Right ventricle myocardium superior (tissue), 1 donor: Measurements from ENCODE around the gene GRB2. TPM values are rescaled to one million over a fixed set of nuclear protein-coding genes. Genes with fewer than 3 reads are reported as not detected.
"Not testable (repeated sequence)": the region's sequence is repeated elsewhere in the genome, so short reads cannot be mapped to it uniquely, and the experiment has no call there.

Experiments used
- ATAC-seq: fragments of 200-7000 bp; cut with Tn5 transposase; one replicate; pipeline ENCODE4 v1.9.1; 2020; ENCODE audit warnings: mild to moderate bottlenecking; ENCODE audit not compliant: poor library complexity
- DNase-seq: peaks from one replicate; pipeline ENCODE4 v3.0.0-alpha.2; 2020
- intact Hi-C: fragments of 100-400 bp; cut with DNase I; formaldehyde crosslinking; loops from one replicate; pipeline ENCODE4 v1.11.2; 2022
- total RNA-seq: library from RNA; stranded (reverse); fragmentation: NEBNext Ultra II Directional; extraction: Animal tissue kit (Norgen Biotek cat#: 25700); gene quantifications from one replicate; pipeline ENCODE4 v1.2.1, GENCODE V29; 2021
- donor health status: DM: no; HTN: yes; CAD: no; lungs with severe emphysema.

GRB2 gene
- total RNA-seq, 1 donor from 2014 or later, result 53.1 TPM

GRCh38 chr17:75394332-75394918, 11.1 kb downstream of the GRB2 start:
- DNase-seq (no peak), ATAC-seq (no peak)
- intact Hi-C loops, result no loop called here

DNA sequence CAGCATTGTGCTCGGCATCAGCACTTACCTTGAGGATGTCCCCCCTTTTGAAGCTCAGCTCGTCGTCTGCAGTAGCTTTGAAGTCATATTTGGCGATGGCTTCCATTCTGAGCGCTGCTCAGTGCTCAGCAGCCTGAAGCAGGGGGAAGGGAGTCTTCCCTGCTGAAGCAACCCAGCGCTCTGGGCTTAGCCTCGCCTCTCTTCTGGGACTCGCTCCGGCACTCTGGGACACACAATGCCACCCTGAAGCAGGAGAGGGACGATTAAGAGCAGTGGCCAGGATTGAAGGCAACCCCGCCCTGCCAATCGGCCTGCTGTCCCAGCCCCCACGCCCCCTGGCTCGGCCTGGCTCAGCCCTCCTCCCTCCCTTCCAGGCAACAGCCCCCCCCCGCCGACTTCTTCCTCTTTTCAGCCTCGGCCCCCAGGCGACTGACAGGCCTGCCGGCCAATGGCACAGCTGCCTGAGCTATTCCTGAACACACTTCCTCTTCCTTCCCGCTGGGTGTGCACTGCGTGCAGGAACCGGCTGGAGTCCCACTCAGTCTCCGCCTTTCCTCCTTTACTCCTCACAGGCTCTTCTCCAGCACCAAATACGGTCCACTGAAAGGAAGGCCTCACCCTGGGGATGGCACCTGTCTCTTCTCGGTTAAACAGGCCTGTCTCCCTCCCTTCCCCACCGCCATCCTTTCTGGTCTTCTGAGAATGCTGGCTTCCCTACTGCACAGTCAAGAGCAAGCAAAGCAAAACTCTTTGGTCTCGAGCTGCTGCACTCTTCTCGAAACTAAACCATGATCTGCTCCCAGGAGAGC, 11.8 kb downstream of the GRB2 start:
- intact Hi-C loops, result no loop called here
- ATAC-seq (peak; percentile 100), DNase-seq (peak; percentile 100)

GRCh38 chr17:75392559-75392958, 12.9 kb downstream of the GRB2 start:
- no peak for ATAC-seq
- intact Hi-C loops, result no loop called here
- DNase-seq, result no peak

- intact Hi-C loops, result no loop called here
- ATAC-seq, result no peak
- DNase-seq, result no peak
Measured at GRCh38 chr17:75390982-75391381, 14.5 kb downstream of the GRB2 start.

DNA sequence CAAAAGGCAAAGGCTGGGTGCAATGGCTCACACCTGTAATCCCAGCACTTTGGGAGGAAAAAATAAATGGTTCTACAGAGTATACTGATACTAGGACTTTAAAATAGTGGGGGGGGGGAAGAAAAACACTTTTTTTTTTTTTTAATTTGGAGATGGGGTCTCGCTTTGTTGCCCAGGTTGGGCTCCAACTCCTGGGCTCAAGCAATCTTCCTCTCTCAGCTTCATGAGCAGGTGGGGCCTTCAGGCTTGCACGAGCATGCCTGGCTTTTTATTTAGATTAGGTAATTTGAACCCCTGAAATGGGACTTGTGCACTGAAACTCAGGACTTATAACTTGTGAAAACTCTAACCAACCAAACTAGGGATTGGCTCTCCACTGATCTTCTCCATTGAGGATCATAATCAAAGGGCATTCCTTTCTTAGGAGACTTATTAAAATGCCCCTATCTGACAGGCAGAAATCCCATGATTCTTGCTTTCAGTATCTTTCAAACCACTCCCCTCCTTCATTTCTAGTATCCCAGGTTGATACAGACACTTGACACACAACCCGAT, 16.9 kb downstream of the GRB2 start:
- DNase-seq (no peak), ATAC-seq (no peak)
- intact Hi-C loops, result no loop called here

DNA sequence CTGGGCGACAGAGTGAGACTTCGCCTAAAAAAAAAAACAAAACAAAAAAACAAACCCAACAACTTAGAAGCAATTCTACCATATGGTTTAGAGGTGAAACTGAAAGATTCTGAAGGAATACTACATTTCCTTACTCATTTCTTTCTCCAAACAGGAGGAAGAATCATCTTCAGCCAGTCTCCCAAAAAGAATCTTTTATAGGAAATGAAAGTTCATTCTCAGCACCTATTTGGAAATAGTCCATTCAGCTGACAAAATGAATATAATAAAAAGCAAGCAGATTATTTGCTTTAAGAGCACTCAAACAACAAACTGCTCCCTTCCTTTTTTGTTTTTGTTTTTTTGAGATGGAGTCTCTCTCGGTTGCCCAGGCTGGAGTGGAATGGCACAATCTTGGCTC, 17.7 kb downstream of the GRB2 start:
- DNase-seq, result no peak
- intact Hi-C loops, result no loop called here

GRCh38 chr17:75386430-75386829, 19.0 kb downstream of the GRB2 start:
- intact Hi-C loops, result no loop called here
- DNase-seq (no peak), ATAC-seq (no peak)

More for the DNA sequence above, 17.7 kb downstream of the GRB2 start:
- no peak for ATAC-seq

GRCh38 chr17:75384751-75385150, 20.7 kb downstream of the GRB2 start:
- ATAC-seq (no peak), DNase-seq (no peak)
- intact Hi-C loops, result no loop called here

DNA sequence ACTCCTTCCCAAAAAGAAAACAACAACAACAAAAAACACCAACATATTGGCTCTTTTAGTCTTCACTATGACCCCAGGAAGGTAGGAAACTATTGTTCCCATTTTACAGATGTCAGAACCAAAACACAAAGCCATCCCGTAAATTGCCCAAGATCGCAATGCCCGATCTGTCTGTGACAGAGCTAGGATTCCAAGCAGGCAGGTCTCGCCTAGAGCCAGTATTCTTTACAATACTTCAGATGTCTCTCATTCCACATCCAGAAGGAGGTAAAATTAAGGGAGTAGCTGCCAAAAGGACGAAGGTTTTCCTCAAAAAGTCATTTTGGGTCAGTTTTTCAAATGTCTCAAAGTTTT, 21.7 kb downstream of the GRB2 start:
- no peak for ATAC-seq
- DNase-seq, result no peak
- intact Hi-C loops, result no loop called here

DNA sequence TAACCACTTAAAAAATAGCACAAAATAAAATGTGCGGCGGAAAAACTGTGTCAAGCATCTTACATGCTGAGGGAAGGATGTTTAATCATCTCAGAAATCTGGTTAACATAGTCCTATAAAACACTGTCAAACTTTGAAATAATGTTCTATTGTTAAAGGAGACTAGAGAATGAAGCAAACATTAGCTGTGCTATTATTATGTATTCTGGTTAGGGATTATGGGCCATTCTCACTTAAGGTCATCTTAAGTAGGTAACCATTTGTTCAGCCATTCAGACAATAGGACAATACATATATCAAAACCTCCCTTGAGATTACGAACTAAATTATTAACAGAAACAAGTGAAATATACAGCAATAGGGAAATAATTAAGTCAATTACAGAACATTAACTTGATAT, 24.7 kb downstream of the GRB2 start:
- DNase-seq (no peak), ATAC-seq (no peak)
- intact Hi-C loops, result no loop called here

- DNase-seq, result no peak
- intact Hi-C loops, result no loop called here
- ATAC-seq, result no peak
Measured at GRCh38 chr17:75380315-75380714, 25.2 kb downstream of the GRB2 start.

GRCh38 chr17:75379426-75379825, 26.1 kb downstream of the GRB2 start:
- ATAC-seq, DNase-seq, intact Hi-C loops: not testable (repeated sequence)

DNA sequence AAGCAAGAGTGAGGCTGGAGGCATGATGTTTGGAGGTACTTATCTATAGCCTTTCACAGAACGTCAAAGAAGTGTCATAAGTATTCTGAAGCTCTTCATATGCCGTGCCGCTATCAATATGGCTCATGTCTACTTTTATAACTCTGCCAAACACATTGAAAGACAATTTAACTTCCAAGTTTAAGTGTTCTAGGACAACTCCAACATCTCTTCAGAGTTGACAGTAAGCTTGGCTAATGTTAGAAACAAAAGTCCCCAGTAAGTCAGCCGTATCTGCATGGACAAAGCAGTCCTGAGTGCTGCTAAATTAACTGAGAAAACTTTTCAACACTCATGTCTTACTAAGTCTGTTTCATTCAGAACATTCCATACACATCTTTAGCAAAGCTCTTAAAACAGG, 32.2 kb downstream of the GRB2 start:
- intact Hi-C loops, result no loop called here
- DNase-seq (no peak), ATAC-seq (peak; percentile 82)

DNA sequence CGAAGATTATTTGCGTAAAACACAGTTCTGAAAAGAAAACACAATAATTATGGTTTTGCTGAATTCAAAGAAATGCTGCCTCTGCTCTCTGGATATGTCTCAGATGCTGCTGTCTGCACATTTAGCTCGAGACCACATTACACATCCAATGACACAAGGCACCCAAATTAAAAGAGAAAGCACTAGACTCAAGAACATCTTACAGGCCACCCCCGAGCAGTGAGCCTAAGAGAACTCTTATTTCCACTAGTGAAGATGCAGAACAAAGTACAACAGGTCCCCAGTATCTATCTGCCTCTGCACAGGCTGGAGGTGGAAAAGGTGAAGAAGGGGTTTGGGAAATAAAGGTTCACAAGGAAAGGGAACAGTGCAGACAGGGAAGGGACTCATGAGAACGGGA, 33.5 kb downstream of the GRB2 start:
- intact Hi-C loops, result no loop called here
- no peak for DNase-seq
- ATAC-seq, result no peak

DNA sequence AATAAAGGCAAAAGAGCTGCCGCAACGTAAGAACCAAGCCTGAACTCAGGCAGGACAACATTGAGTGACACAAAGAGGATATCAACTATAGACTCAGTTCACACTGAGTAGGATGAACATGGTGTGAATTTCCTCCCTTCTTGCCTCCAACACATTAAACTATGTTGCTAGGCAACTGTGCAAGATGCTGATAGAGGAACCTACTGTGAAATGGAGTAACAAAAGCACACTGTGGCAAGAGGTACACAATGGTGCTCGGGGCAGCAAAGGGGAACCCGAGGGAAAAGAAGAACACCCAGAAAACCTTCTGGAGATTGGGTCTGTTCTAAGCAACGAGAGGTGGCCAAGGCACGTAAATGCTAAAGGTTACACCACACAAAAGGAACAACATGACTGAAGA, 34.1 kb downstream of the GRB2 start:
- DNase-seq (no peak), ATAC-seq (no peak)
- intact Hi-C loops, result no loop called here

GRCh38 chr17:75370286-75370915, 35.1 kb downstream of the GRB2 start:
- ATAC-seq, result peak; percentile 83
- intact Hi-C loops, result no loop called here
- DNase-seq, result peak; percentile 70

GRCh38 chr17:75367838-75368789, 37.4 kb downstream of the GRB2 start:
- intact Hi-C loops, ATAC-seq, DNase-seq: not testable (repeated sequence)

DNA sequence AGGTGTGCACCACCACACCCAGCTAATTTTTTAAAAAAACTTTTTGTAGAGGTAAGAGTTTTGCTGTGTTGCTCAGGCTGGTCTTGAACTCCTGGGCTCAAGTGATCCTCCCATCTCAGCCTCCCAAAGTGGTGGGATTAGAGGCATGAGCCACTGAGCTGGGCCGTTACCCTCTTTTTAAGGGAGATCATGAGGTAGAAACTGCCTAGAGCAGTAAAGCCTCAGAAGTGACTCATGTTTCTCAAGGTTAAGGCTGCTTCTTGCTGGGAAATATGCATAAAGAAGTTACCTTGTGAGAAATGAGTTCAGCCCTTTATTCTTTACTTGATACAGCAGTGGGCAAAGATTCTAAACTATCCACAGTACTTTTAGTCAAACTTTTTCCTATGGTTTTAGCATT, 38.2 kb downstream of the GRB2 start:
- intact Hi-C loops, result no loop called here
- DNase-seq, result no peak
- ATAC-seq, result no peak

- ATAC-seq (no peak), DNase-seq (no peak)
- intact Hi-C loops, result no loop called here
Measured at GRCh38 chr17:75366432-75366831, 39.0 kb downstream of the GRB2 start.
